GM12873 (cell line): ENCODE results near the gene AMPD3.

Source experiments
- TF ChIP-seq, protein P1 (sequence below): IDR thresholded peaks from 2 replicates; pipeline ENCODE4 v1.5.1; 2012; ENCODE audit warnings: low read depth, mild to moderate bottlenecking, moderate library complexity, low read length, control low read depth; ENCODE audit not compliant: insufficient read depth; ENCODE audit errors: missing control alignments

The AMPD3 gene

DNA sequence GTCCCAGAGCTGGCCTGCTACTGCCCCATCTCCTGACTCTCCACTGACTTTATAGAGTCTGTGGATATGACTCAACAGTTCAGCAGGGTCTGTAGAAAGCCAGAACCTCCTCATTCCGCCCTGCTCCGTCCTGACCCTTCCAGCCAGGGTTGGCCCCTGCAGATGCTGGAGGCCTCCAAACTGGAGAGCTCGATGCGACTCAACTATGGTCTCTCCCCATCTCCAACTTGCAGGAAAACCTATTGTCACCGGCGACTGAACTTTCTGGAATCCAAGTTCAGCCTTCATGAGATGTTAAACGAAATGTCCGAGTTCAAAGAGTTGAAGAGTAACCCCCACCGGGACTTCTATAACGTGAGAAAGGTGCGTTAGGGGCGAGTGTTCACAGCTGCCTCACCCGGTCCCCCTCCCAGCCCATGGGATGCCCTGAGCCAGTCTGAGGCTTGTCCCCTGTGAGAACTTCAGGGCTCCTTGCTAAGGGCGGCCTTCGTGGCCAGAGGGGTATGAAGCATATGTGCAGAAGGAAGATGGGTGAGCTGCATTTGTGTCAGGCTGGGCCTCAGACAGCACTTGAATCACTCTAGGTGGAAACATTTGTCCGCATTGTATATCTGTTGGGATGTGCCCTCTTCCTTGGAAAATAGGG is 32.1 kb downstream of the AMPD3 start:
- TF ChIP-seq, protein P1, sequence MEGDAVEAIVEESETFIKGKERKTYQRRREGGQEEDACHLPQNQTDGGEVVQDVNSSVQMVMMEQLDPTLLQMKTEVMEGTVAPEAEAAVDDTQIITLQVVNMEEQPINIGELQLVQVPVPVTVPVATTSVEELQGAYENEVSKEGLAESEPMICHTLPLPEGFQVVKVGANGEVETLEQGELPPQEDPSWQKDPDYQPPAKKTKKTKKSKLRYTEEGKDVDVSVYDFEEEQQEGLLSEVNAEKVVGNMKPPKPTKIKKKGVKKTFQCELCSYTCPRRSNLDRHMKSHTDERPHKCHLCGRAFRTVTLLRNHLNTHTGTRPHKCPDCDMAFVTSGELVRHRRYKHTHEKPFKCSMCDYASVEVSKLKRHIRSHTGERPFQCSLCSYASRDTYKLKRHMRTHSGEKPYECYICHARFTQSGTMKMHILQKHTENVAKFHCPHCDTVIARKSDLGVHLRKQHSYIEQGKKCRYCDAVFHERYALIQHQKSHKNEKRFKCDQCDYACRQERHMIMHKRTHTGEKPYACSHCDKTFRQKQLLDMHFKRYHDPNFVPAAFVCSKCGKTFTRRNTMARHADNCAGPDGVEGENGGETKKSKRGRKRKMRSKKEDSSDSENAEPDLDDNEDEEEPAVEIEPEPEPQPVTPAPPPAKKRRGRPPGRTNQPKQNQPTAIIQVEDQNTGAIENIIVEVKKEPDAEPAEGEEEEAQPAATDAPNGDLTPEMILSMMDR: no peak

DNA sequence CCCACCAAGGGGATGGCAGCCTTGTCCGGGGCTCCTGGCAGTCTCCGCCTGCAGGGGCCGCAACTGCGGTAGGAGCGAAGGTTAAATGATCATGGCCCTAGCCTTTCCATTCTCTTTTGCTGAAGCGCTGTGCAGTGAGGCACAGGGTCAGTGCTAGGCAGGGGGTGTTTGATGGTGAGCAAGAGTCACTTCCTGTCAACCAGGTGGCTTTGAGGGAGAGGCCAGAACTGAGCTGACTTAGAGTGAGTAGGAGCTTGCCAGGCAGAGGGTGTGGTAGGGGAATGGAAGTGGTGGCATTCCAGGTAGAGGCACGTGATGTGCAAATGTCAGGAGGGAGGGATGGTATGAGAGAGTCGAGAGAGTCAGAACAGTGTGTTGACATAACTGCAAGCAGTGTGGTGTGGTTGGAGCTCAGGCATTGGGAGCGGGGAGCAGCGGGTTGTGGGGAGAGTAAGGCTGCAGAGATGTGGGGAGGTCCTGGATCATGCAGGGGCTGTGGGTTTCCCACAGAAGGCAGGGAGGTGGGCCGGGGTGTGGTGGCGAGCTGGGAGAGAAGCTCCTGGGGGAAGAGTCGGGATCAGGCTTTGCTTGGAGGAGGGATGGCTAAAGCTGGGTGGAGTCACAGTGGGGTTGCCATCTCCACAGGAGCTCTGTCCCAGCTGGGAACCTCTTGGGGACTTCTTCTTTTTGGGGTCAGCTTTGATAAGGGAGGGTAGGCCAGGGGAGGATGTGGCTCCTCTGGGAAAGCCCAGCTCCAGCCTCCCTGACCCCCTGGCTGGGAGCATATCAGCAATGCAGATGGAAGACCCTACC is 33.3 kb downstream of the AMPD3 start:
- TF ChIP-seq, protein P1: no peak

GRCh38 chr11:10488934-10489691 is 34.0 kb downstream of the AMPD3 start:
- TF ChIP-seq, protein P1: no peak

DNA sequence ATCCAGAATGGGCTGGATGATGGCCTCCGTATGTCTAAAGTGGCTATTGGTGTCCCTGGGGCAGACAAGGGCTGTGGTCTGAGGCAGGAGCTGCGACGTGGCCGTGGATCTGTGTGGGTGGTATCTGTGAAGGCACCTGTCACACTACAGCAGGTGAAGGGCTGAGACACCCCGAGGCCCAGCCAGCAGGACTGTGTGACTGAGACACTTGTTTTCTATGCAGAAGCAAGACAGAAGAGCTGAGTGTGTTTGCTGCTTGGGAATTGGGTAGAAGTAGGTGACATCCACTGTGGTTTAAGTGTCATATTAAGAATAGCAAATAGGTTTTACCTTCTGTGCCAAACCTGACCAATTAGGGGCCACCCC is 35.0 kb downstream of the AMPD3 start:
- TF ChIP-seq, protein P1: no peak

GRCh38 chr11:10490398-10491241 is 35.6 kb downstream of the AMPD3 start:
- TF ChIP-seq, protein P1: no peak

DNA sequence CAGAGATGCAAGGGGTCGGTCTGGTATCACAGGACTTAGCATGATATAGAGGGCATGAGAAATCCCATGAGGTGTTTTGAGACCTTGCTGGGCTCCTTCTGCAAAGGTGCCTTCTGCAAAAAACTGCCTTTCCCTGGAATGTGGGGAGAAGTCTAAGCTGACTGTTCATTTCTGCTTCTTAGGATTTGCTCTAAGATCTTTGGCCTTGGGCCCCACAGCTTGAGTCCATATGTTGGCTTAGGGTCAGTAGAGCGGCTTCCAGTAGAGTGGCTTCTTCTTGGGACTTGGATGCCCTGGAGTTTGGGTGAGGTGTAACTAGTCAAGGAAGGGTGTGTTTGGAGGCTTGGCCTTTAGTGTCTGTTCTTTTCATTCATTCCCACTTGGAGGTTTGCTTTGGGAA is 37.0 kb downstream of the AMPD3 start:
- TF ChIP-seq, protein P1: no peak
